Measurements from ENCODE around the gene ACVR1. TPM values are rescaled to one million over a fixed set of nuclear protein-coding genes. Genes with fewer than 3 reads are reported as not detected.

Gene ACVR1
- polyA plus RNA-seq, 1 donor: 26.3 TPM

- DNase-seq (ENCODE audit: low read depth): no peak
These were observed 20.0 kb downstream of the ACVR1 start for GRCh38 chr2:157856187-157856515.

- no peak for DNase-seq (ENCODE audit: low read depth)
These were observed 22.3 kb downstream of the ACVR1 start for GRCh38 chr2:157853820-157854219.

GRCh38 chr2:157853211-157853610 lies 22.9 kb downstream of the ACVR1 start:
- DNase-seq (ENCODE audit: low read depth): no peak

- DNase-seq (ENCODE audit: low read depth): no peak
These were observed 26.5 kb downstream of the ACVR1 start for GRCh38 chr2:157849591-157849990.

- DNase-seq (ENCODE audit: low read depth): no peak
These were observed 27.9 kb downstream of the ACVR1 start for GRCh38 chr2:157848213-157848612.

GRCh38 chr2:157845081-157845480 lies 31.0 kb downstream of the ACVR1 start:
- DNase-seq (ENCODE audit: low read depth): no peak

- DNase-seq (ENCODE audit: low read depth): no peak
These were observed 32.2 kb downstream of the ACVR1 start for GRCh38 chr2:157843935-157844334.

GRCh38 chr2:157843081-157843480 lies 33.0 kb downstream of the ACVR1 start:
- DNase-seq (ENCODE audit: low read depth): no peak

- no peak for DNase-seq (ENCODE audit: low read depth)
These were observed 33.8 kb downstream of the ACVR1 start for GRCh38 chr2:157842106-157842879.

GRCh38 chr2:157841485-157841884 lies 34.6 kb downstream of the ACVR1 start:
- DNase-seq (ENCODE audit: low read depth): no peak

- no peak for DNase-seq (ENCODE audit: low read depth)
These were observed 35.5 kb downstream of the ACVR1 start for GRCh38 chr2:157840568-157841156.

- no peak for DNase-seq (ENCODE audit: low read depth)
These were observed 36.3 kb downstream of the ACVR1 start for GRCh38 chr2:157839822-157840221.

GRCh38 chr2:157839162-157839801 lies 36.8 kb downstream of the ACVR1 start:
- DNase-seq (ENCODE audit: low read depth): peak; percentile 51

- DNase-seq (ENCODE audit: low read depth): peak; percentile 65
These were observed 37.5 kb downstream of the ACVR1 start for GRCh38 chr2:157838442-157839161.

- no peak for DNase-seq (ENCODE audit: low read depth)
These were observed 38.2 kb downstream of the ACVR1 start for GRCh38 chr2:157837851-157838441.

GRCh38 chr2:157836531-157836930 lies 39.6 kb downstream of the ACVR1 start:
- DNase-seq (ENCODE audit: low read depth): no peak

GRCh38 chr2:157835425-157835824 lies 40.7 kb downstream of the ACVR1 start:
- DNase-seq (ENCODE audit: low read depth): no peak

GRCh38 chr2:157835006-157835405 lies 41.1 kb downstream of the ACVR1 start:
- DNase-seq (ENCODE audit: low read depth): no peak

GRCh38 chr2:157833721-157834120 lies 42.4 kb downstream of the ACVR1 start:
- DNase-seq (ENCODE audit: low read depth): no peak

- no peak for DNase-seq (ENCODE audit: low read depth)
These were observed 44.4 kb downstream of the ACVR1 start for GRCh38 chr2:157831573-157832315.
